Mammary epithelial cell (primary cell): ENCODE measurements around the gene PPM1J.
A peak's percentile ranks its signal among the peaks of the same experiment; 100 is the strongest.

Experiments
- CTCF ChIP-seq, 2 donors: IDR thresholded peaks in 1 of 2; conservative IDR thresholded peaks in 1 of 2; 2 replicates each; pipeline ENCODE4 v1.5.1; 2011 to 2012; ENCODE audit warnings: inconsistent platforms in 2 of 2, low read length in 2 of 2, mild to moderate bottlenecking in 2 of 2, control low read depth in 1 of 2, low read depth in 1 of 2; ENCODE audit not compliant: insufficient read depth in 1 of 2; ENCODE audit errors: extremely low read depth in 1 of 2
- EZH2 ChIP-seq: IDR thresholded peaks from 2 replicates; pipeline ENCODE4 v1.6.1; 2012; ENCODE audit warnings: low read length, inconsistent platforms, borderline replicate concordance

- TF ChIP-seq CTCF (conservative IDR thresholded peaks at IDR 0.05 in 1 of 2, IDR thresholded peaks at IDR 0.05 in 1 of 2; ENCODE audit: extremely low read depth in 1 of 2, insufficient read depth in 1 of 2, low read depth in 1 of 2, low read length in 2 of 2) (peak in 1 of 2 donors; percentile 1), EZH2 (no peak)
Observed at GRCh38 chr1:112714313-112715263, 544 bp downstream of the PPM1J start.
